Endodermal cell (in vitro differentiated cells): ENCODE data around the gene ANKS1B. TPM values are rescaled to one million over a fixed set of nuclear protein-coding genes. Genes with fewer than 3 reads are reported as not detected.

ENCODE experiments used
- DNase-seq: peaks from one replicate; pipeline ENCODE4 v3.0.0-alpha.2; 2017
- H3K27ac ChIP-seq: 2 replicates; pipeline ENCODE4 v1.5.1; 2013; ENCODE audit warnings: mild to moderate bottlenecking, low read depth, low read length, moderate library complexity
- H3K27me3 ChIP-seq: 2 replicates; pipeline ENCODE4 v1.6.1; 2013; ENCODE audit warnings: mild to moderate bottlenecking, low read length, moderate library complexity; ENCODE audit not compliant: insufficient read depth, control insufficient read depth, poor library complexity, severe bottlenecking
- H3K36me3 ChIP-seq: 2 replicates; pipeline ENCODE4 v1.7.0; 2013; ENCODE audit warnings: mild to moderate bottlenecking, low read length, moderate library complexity; ENCODE audit not compliant: control insufficient read depth, insufficient read depth
- H3K4me1 ChIP-seq: one replicate; pipeline ENCODE4 v1.7.0; 2013; ENCODE audit warnings: low read length; ENCODE audit not compliant: control insufficient read depth, insufficient read depth
- H3K4me3 ChIP-seq: 2 replicates; pipeline ENCODE4 v1.5.1; 2013; ENCODE audit warnings: mild to moderate bottlenecking, low read length, moderate library complexity
- H3K9ac ChIP-seq: 2 replicates; pipeline ENCODE4 v1.6.1; 2013; ENCODE audit warnings: mild to moderate bottlenecking, low read length, moderate library complexity; ENCODE audit not compliant: poor library complexity, severe bottlenecking; ENCODE audit errors: extremely low read depth
- H3K9me3 ChIP-seq: 2 replicates; pipeline ENCODE4 v1.6.1; 2013; ENCODE audit warnings: mild to moderate bottlenecking, low read length, moderate library complexity; ENCODE audit not compliant: control insufficient read depth
- H3K27ac Mint-ChIP-seq: 2 replicates; pipeline ENCODE4 v1.8.0; 2020; ENCODE audit warnings: mixed read lengths
- H3K27me3 Mint-ChIP-seq: 2 replicates; pipeline ENCODE4 v1.8.0; 2021; ENCODE audit warnings: mild to moderate bottlenecking, mixed read lengths; ENCODE audit not compliant: insufficient read depth
- H3K36me3 Mint-ChIP-seq: 2 replicates; pipeline ENCODE4 v1.8.0; 2020; ENCODE audit warnings: low read depth, mixed read lengths
- H3K4me1 Mint-ChIP-seq: 2 replicates; pipeline ENCODE4 v1.8.0; 2020; ENCODE audit warnings: mixed read lengths
- H3K4me3 Mint-ChIP-seq: 2 replicates; pipeline ENCODE4 v1.8.0; 2020; ENCODE audit warnings: mild to moderate bottlenecking, moderate library complexity, mixed read lengths
- H3K9me3 Mint-ChIP-seq: 2 replicates; pipeline ENCODE4 v1.8.0; 2020; ENCODE audit warnings: mild to moderate bottlenecking, mixed read lengths
- CTCF ChIP-seq: fragments of 200-600 bp; sonication (generic); conservative IDR thresholded peaks from 2 replicates; pipeline ENCODE4 v1.5.0; 2021; ENCODE audit warnings: antibody characterized with exemption, mild to moderate bottlenecking
- WGBS, 2 experiments: methylation state at CpG; one replicate each; pipeline versions ENCODE4 v1.1.5 to v1.1.7; 2013; ENCODE audit warnings: missing lambda C conversion rate in 2 of 2, mixed read lengths in 1 of 2; ENCODE audit not compliant: insufficient coverage in 1 of 2, insufficient read length in 1 of 2; 5-methylcytosine and 5-hydroxymethylcytosine counted together
- total RNA-seq, 2 donors: library from RNA; stranded (reverse); fragmentation: NEBNext Ultra II Directional in 1 of 2; extraction: Animal tissue kit (Norgen Biotek cat#: 25700) in 1 of 2; gene quantifications; 2 replicates in 1 of 2; 3 replicates in 1 of 2; pipeline ENCODE4 v1.2.1, GENCODE V29; 2021

ANKS1B gene
- total RNA-seq, 2 donors from 2014 or later, result 28.5 to 65.8 TPM

GRCh38 chr12:99201906-99202645, 782.7 kb downstream of the ANKS1B start:
- H3K27me3 ChIP-seq, result peaks cover 5% of the 10 kb centered on the region
- H3K4me3 Mint-ChIP-seq, result no peak overlapping the region
- WGBS, 2 experiments, result 87 to 100% methylated on average over 2 to 3 of the region's 3 CpGs

GRCh38 chr12:99200711-99201384, 783.9 kb downstream of the ANKS1B start:
- H3K27me3 Mint-ChIP-seq, result no peaks in the 10 kb centered on the region
- DNase-seq, result peak; percentile 47
- Histone ChIP-seq H3K4me3 (no peak overlapping the region), H3K9me3 (no peaks in the 10 kb centered on the region), H3K27me3 (peaks cover 5% of the 10 kb centered on the region), H3K9ac (no peak overlapping the region), H3K36me3 (no peaks in the 10 kb centered on the region), H3K27ac (no peak overlapping the region), H3K4me1 (no peaks in the 10 kb centered on the region)
- no peak overlapping the region for H3K4me3 Mint-ChIP-seq
- H3K9me3 Mint-ChIP-seq, result no peaks in the 10 kb centered on the region
- no peak overlapping the region for H3K27ac Mint-ChIP-seq
- H3K36me3 Mint-ChIP-seq, result no peaks in the 10 kb centered on the region
- no peak for TF ChIP-seq CTCF
- WGBS, 2 experiments, result 0% methylated on average over 1 of the region's 1 CpG
- H3K4me1 Mint-ChIP-seq, result peaks cover 6% of the 10 kb centered on the region

More at GRCh38 chr12:99201906-99202645, 782.7 kb downstream of the ANKS1B start:
- no peak overlapping the region for H3K27ac ChIP-seq
- Mint-ChIP-seq H3K27me3 (no peaks in the 10 kb centered on the region), H3K4me1 (peaks cover 6% of the 10 kb centered on the region), H3K36me3 (no peaks in the 10 kb centered on the region), H3K9me3 (no peaks in the 10 kb centered on the region), H3K27ac (no peak overlapping the region)
- no peak overlapping the region for H3K9ac ChIP-seq
- no peaks in the 10 kb centered on the region for H3K9me3 ChIP-seq
- TF ChIP-seq CTCF, result no peak
- no peak for DNase-seq
- no peaks in the 10 kb centered on the region for H3K36me3 ChIP-seq
- H3K4me1 ChIP-seq, result no peaks in the 10 kb centered on the region
- no peak overlapping the region for H3K4me3 ChIP-seq

GRCh38 chr12:99195474-99195873, 789.3 kb downstream of the ANKS1B start:
- TF ChIP-seq CTCF, result no peak
- H3K27ac Mint-ChIP-seq, result no peak overlapping the region
- H3K36me3 Mint-ChIP-seq, result no peaks in the 10 kb centered on the region
- no peaks in the 10 kb centered on the region for H3K9me3 ChIP-seq
- peaks cover 5% of the 10 kb centered on the region for H3K27me3 ChIP-seq
- H3K9me3 Mint-ChIP-seq, result no peaks in the 10 kb centered on the region
- no peak overlapping the region for H3K4me3 ChIP-seq
- H3K4me3 Mint-ChIP-seq, result no peak overlapping the region
- H3K4me1 Mint-ChIP-seq, result no peaks in the 10 kb centered on the region
- H3K27ac ChIP-seq, result no peak overlapping the region
- no peak overlapping the region for H3K9ac ChIP-seq
- H3K36me3 ChIP-seq, result no peaks in the 10 kb centered on the region
- no peaks in the 10 kb centered on the region for H3K4me1 ChIP-seq
- DNase-seq, result no peak
- H3K27me3 Mint-ChIP-seq, result no peaks in the 10 kb centered on the region
- WGBS, 2 experiments, result no CpG with 5 or more reads among the region's 1 CpG
